IPS DF 6.9 (cell line): ENCODE measurements around the gene ABCA8.

ENCODE experiments used
- DNase-seq: peaks from one replicate; pipeline ENCODE4 v3.0.0-alpha.2; 2013; ENCODE audit warnings: low read depth, low spot score
- H3K27ac ChIP-seq: one replicate; pipeline ENCODE4 v1.5.1; 2013; ENCODE audit warnings: low read length, control low read depth
- H3K27me3 ChIP-seq: 2 replicates; pipeline ENCODE4 v1.6.1; 2013; ENCODE audit warnings: mild to moderate bottlenecking, low read length; ENCODE audit not compliant: control insufficient read depth, insufficient read depth
- H3K36me3 ChIP-seq: 2 replicates; pipeline ENCODE4 v1.6.1; 2013; ENCODE audit warnings: low read length; ENCODE audit not compliant: control insufficient read depth, insufficient read depth
- H3K4me1 ChIP-seq: 2 replicates; pipeline ENCODE4 v1.6.1; 2013; ENCODE audit warnings: low read length; ENCODE audit not compliant: control insufficient read depth, insufficient read depth
- H3K4me3 ChIP-seq: 2 replicates; pipeline ENCODE4 v1.5.1; 2013; ENCODE audit warnings: mild to moderate bottlenecking, low read length
- H3K9me3 ChIP-seq: 2 replicates; pipeline ENCODE4 v1.6.1; 2013; ENCODE audit warnings: low read length, inconsistent platforms; ENCODE audit not compliant: control insufficient read depth, insufficient read depth
- WGBS: extraction: QIAGEN DNeasy Blood & Tissue Kit; methylation state at CpG from one replicate; pipeline ENCODE4 v1.1.7; 2013; ENCODE audit warnings: mixed read lengths, missing lambda C conversion rate; ENCODE audit not compliant: insufficient read length, insufficient coverage; 5-methylcytosine and 5-hydroxymethylcytosine counted together

ABCA8 gene

DNA sequence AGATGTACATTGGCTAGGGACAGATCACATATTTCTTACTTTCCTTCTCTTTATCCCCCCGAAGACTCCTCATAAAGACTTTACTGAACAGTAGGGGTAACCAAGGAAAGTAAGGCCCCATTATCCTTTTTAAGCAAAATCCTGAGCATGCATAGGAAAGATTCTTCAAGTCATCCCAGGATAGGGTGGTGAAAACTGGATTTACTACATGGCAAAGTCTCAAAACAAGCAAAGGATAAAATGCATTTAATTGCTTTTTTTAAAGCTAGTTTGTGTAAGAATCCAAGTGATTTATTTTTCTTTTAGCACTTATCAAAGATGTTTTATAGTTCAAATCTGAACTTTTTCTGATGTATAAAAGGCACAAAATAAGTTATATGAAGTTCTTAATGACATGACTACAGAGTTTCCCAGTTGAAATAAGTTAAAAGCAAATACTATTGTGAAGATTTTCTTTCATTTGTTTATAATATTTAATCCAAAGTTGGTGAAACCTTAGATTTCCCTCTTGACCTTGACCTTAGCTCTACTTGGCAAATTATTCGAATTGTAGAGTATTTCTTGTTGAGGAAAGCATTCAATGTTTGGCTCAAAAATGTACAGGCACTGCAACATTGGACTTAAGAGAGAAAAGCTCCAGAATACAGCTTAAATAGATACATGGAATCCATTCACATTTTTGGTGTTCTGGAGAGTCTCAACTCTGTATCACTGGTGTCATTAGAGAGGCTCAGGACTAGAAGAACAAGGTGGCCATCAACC, 104.3 kb downstream of the ABCA8 start:
- H3K9me3 ChIP-seq = no peaks in the 10 kb centered on the region
- WGBS = no CpG with 5 or more reads among the region's 2 CpGs
- no peaks in the 10 kb centered on the region for H3K4me1 ChIP-seq

DNA sequence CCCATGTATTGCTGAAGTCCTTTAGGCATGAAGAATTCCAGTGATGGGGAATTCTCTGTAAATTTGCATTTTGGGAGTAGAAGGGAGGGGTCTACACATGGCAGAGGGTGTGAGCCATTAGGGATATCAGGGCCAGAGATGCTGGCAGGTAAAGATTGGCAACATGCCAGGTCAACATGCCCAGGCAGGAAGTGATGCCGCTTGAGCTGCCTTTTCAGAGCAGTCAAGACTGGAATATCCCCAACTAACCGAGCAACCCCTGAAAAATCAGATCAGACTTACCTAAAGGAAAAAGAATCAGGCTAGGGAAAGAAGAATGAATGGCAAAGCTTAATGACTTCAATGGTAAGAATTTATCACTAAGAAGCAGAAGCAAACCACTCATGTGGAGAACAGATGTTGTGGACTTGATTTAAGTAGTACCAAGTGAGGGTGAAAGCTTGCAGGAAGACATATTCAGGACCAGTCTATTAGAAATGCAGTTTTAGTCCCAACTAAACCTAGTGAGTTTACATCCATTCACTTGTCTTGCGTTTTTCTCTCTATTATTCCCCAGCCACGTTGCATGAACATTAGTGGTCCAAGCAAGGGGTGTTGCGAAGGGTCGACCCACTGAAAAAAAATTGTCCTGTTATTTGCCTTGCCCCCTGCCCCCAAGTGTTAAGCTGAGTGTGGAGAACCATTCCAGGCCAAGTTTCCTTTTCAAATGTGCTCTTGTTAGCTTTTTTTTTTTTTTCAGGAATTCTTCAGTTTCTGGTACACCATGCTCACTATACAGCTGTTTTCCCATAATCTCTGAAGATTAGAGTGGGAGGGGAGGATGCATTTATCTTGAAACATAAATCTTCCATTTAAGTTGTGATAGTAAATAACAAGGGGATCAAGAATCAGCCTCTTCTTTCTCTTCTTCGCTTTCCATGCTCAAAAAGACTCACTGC, 105.2 kb downstream of the ABCA8 start:
- Histone ChIP-seq H3K36me3 (no peaks in the 10 kb centered on the region), H3K4me3 (no peak overlapping the region), H3K27me3 (no peaks in the 10 kb centered on the region), H3K4me1 (no peaks in the 10 kb centered on the region), H3K27ac (no peak overlapping the region), H3K9me3 (no peaks in the 10 kb centered on the region)
- no CpG with 5 or more reads among the region's 7 CpGs for WGBS
- DNase-seq = no peak

More for the DNA sequence above, 104.3 kb downstream of the ABCA8 start:
- no peak for DNase-seq
- H3K36me3 ChIP-seq = no peaks in the 10 kb centered on the region
- no peak overlapping the region for H3K4me3 ChIP-seq
- no peaks in the 10 kb centered on the region for H3K27me3 ChIP-seq
- no peak overlapping the region for H3K27ac ChIP-seq

DNA sequence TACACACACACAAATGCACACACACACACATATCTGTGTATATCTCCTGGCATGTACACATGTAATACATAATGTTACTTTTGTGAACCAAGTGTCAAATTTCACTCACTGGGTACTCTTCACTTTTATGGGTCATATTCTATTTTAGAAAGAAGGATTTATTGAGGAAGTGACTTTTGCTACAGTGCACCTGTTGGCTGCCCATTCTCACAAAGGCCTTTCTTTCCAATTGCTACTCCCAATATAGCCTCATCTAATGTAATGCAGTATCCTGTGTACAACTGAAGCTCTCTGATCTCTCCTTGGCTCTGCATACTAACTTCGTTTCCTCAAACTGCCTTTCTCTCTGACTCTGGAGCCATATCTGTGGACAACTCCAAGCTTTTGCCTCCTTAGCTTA, 107.5 kb downstream of the ABCA8 start:
- Histone ChIP-seq H3K36me3 (no peaks in the 10 kb centered on the region), H3K9me3 (no peaks in the 10 kb centered on the region), H3K4me3 (no peak overlapping the region), H3K27ac (no peak overlapping the region), H3K4me1 (no peaks in the 10 kb centered on the region), H3K27me3 (no peaks in the 10 kb centered on the region)
- no CpG with 5 or more reads among the region's 1 CpG for WGBS
- DNase-seq = no peak

DNA sequence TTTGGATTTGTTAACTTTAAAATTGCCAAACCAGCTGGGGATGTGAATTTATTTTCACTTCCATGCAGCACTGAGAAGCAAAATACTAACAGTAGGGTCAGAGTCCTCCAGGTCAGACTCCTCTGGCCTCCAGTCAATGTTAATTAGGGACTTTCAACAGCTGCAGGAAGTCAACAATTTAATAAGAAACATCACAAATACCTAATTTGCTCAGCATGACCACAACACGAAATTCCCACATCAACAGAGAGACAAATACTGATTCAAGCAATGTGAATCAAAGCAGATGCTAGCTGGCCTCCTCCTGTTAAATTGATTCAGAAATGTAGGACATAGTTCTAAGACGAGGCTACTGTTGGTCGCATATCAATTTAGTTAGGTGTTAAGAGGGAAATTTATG, 111.7 kb downstream of the ABCA8 start:
- Histone ChIP-seq H3K4me1 (no peaks in the 10 kb centered on the region), H3K4me3 (no peak overlapping the region), H3K36me3 (no peaks in the 10 kb centered on the region), H3K27me3 (no peaks in the 10 kb centered on the region), H3K27ac (no peak overlapping the region), H3K9me3 (no peaks in the 10 kb centered on the region)
- no peak for DNase-seq
- no CpG with 5 or more reads among the region's 3 CpGs for WGBS

DNA sequence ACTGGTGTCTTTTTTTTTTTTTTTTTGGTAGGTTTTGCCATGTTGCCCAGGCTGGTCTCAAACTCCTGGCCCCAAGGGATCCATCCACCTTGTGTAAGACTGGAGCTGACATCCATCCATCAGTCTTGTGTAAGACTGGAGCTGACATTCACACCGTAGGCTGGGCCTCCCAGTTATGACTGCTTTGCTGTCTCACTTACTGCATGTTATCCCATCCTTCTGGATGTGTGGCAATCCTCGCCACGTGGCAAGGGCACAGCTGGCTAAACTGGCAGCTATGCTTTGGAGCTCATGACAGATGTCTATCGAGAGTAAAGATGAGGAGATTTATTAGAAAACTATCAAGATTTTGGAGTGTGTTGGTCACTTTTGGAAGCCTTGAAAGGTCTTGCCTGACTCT, 115.1 kb downstream of the ABCA8 start:
- H3K27me3 ChIP-seq = no peaks in the 10 kb centered on the region
- no peaks in the 10 kb centered on the region for H3K36me3 ChIP-seq
- H3K4me3 ChIP-seq = no peak overlapping the region
- DNase-seq = no peak
- no peaks in the 10 kb centered on the region for H3K9me3 ChIP-seq
- H3K27ac ChIP-seq = no peak overlapping the region
- H3K4me1 ChIP-seq = no peaks in the 10 kb centered on the region
- WGBS = no CpG with 5 or more reads among the region's 4 CpGs

DNA sequence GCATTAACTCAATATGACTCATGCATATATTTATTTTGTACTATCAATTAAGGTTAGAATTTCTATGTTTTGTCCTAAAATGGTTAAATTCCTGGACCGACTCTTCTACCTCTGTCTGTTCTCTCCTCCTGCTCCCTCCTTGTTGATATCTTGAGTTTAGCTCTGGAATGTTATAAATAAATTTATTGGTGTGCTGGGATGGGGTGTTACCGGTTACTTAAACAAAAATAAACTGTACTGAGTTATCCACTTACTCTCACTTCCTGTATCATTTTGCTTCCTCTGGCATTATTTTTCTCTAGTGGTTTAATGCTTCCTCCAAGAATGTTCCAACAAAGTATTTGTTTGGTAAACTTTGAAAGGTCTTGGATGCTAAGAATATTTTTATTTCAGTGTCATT, 120.1 kb downstream of the ABCA8 start:
- Histone ChIP-seq H3K9me3 (no peaks in the 10 kb centered on the region), H3K36me3 (no peaks in the 10 kb centered on the region), H3K4me3 (no peak overlapping the region), H3K27me3 (no peaks in the 10 kb centered on the region), H3K27ac (no peak overlapping the region), H3K4me1 (no peaks in the 10 kb centered on the region)
- DNase-seq = no peak
- WGBS = no CpG with 5 or more reads among the region's 2 CpGs

DNA sequence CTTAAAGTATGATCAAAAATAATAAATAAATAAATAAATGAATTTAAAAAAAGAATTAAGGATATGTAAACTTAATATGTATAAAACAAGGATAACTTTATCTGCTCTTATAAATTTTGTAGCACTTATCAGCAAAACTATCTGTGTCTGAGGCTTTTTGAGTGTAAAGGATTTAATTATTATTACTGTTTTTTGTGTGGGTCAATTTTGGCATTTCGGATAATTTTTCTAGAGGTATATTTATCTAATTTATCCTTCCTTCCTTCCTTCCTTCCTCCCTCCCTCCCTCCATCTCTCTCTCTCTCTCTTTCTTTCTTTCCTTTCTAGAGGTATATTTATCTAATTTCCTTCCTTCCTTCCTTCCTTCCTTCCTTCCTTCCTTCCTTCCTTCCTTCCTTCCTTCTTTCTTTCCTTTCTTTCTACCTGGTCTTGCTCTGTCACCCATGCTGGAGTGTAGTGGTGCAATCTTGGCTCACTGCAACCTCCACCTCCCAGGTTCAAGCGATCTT, 120.8 kb downstream of the ABCA8 start:
- DNase-seq = no peak
- no peaks in the 10 kb centered on the region for H3K27me3 ChIP-seq
- WGBS = no CpG with 5 or more reads among the region's 2 CpGs
- H3K27ac ChIP-seq = no peak overlapping the region
- no peaks in the 10 kb centered on the region for H3K36me3 ChIP-seq
- no peaks in the 10 kb centered on the region for H3K9me3 ChIP-seq
- H3K4me1 ChIP-seq = no peaks in the 10 kb centered on the region
- H3K4me3 ChIP-seq = no peak overlapping the region

DNA sequence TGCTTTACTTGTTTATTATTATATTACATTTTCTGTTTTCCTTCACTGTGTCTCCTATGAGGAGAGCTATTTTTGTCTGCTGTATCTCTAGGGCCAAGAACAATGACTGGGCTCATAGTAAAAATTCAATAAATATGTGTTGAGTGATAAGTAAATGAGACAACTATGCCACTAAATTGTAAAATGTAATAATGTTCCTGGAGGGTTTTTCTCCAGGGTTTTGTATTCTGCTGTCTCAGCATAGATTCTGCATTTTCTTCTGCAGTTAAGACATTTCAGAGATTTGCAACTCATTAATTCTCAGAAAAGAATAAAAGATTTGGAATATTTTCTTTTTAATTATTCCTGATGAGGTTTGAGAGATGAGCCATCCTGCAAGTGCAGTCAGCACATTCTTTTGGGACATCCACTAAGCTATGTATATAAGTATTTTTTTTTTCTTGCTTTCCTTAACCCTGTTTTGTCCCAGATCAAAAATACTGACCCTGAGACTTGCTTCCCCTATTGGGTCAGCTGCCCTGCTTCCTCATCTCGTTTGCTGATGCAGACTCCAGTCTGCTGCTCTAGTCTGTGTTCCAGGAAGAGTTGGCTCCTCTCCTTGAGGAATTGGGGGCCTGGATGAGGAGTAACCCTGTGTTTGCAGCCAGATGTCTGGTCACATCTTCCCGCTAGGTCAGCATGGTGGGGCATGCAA, 122.9 kb downstream of the ABCA8 start:
- H3K4me1 ChIP-seq = no peaks in the 10 kb centered on the region
- no peaks in the 10 kb centered on the region for H3K27me3 ChIP-seq
- H3K9me3 ChIP-seq = no peaks in the 10 kb centered on the region
- no peak overlapping the region for H3K27ac ChIP-seq
- DNase-seq = no peak
- H3K36me3 ChIP-seq = no peaks in the 10 kb centered on the region
- H3K4me3 ChIP-seq = no peak overlapping the region
- WGBS = no CpG with 5 or more reads among the region's 2 CpGs

DNA sequence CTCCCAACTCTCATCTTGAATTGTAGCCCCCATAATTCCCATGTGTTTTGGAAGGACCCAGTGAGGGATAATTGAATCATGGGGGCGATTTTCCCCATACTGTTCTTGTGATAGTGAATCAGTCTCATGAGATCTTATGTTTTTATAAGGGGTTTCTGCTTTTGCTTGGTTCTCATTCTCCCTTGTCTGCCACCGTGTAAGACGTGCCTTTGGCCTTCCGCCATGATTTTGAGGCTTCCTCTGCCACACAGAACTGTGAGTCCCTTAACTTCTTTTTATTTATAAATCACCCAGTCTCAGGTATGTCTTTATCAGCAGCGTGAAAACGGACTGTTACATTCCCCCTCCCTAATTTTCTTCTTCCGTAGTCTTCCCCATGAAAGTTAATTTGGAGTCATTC, 124.0 kb downstream of the ABCA8 start:
- Histone ChIP-seq H3K4me1 (no peaks in the 10 kb centered on the region), H3K9me3 (no peaks in the 10 kb centered on the region), H3K4me3 (no peak overlapping the region), H3K27ac (no peak overlapping the region), H3K27me3 (no peaks in the 10 kb centered on the region), H3K36me3 (no peaks in the 10 kb centered on the region)
- DNase-seq = no peak
- WGBS = no CpG with 5 or more reads among the region's 7 CpGs

DNA sequence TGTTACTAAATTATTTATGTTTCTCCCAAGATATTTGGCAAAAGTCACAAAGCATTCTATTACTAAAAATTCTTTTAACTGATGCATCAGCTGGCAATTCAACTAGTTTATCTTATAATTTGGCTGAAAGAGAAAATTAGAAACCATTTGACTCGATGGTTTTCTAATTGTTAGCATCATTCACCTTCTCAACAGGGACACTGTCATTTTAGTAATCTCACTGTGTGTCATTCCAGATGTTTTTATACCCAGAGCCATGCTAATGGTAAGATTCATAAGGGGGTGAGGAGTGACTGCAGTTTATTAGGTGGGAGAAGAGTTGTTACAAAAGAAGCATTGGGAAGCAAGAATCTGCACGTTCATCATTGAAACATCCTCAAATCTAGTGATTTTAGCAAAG, 124.9 kb downstream of the ABCA8 start:
- H3K27me3 ChIP-seq = no peaks in the 10 kb centered on the region
- no peak for DNase-seq
- WGBS = no CpG with 5 or more reads among the region's 2 CpGs
- no peak overlapping the region for H3K4me3 ChIP-seq
- no peaks in the 10 kb centered on the region for H3K9me3 ChIP-seq
- H3K36me3 ChIP-seq = no peaks in the 10 kb centered on the region
- H3K4me1 ChIP-seq = no peaks in the 10 kb centered on the region
- H3K27ac ChIP-seq = no peak overlapping the region
